HepG2 (cell line): ENCODE measurements around the gene IQCK. TPM values are rescaled to one million over a fixed set of nuclear protein-coding genes. Genes with fewer than 3 reads are reported as not detected.
A peak's percentile ranks its signal among the peaks of the same experiment; 100 is the strongest.

Experiments used
- CEBPB ChIP-seq: IDR thresholded peaks from 2 replicates; pipeline ENCODE4 v1.6.1; 2011; ENCODE audit warnings: low read depth, low read length, improper control_type of control experiment, borderline replicate concordance
- HOXD1 ChIP-seq: sonication (generic); formaldehyde crosslinking; IDR thresholded peaks from 2 replicates; pipeline ENCODE4 v1.5.0; 2020; ENCODE audit warnings: missing genetic modification reagents
- KDM1A ChIP-seq: IDR thresholded peaks from 2 replicates; pipeline ENCODE4 v1.6.1; 2016; ENCODE audit warnings: missing compliant biosample characterization
- KDM5A ChIP-seq: fragments of 200-600 bp; sonication (generic); IDR thresholded peaks from 2 replicates; pipeline ENCODE4 v1.7.0; 2018; ENCODE audit warnings: antibody characterized with exemption, mild to moderate bottlenecking, low read length, borderline replicate concordance
- KMT2A ChIP-seq: sonication (generic); formaldehyde crosslinking; IDR thresholded peaks from 2 replicates; pipeline ENCODE4 v1.4.0; 2020; ENCODE audit warnings: missing genetic modification reagents
- MED13 ChIP-seq: sonication (generic); formaldehyde crosslinking; IDR thresholded peaks from 2 replicates; pipeline ENCODE4 v1.5.0; 2020; ENCODE audit warnings: missing genetic modification reagents
- MTA3 ChIP-seq: sonication (generic); formaldehyde crosslinking; IDR thresholded peaks from 2 replicates; pipeline ENCODE4 v1.4.0; 2020; ENCODE audit warnings: missing genetic modification reagents
- NR2F6 ChIP-seq, 2 experiments: IDR thresholded peaks; 2 replicates each; pipeline ENCODE4 v1.6.1; 2016; ENCODE audit warnings: antibody characterized with exemption in 1 of 2, mild to moderate bottlenecking in 1 of 2
- SKI ChIP-seq: fragments of 450-650 bp; IDR thresholded peaks from one replicate; pipeline ENCODE4 v1.6.1; 2018; ENCODE audit warnings: mild to moderate bottlenecking; ENCODE audit not compliant: partially characterized antibody
- SOX13 ChIP-seq, 3 experiments: fragments of 450-650 bp in 1 of 3; sonication (generic) in 1 of 3; formaldehyde crosslinking in 1 of 3; IDR thresholded peaks in 2 of 3; conservative IDR thresholded peaks in 1 of 3; 2 replicates each; pipeline versions ENCODE4 v1.5.0 to v1.6.1; 2016 to 2020; ENCODE audit warnings: antibody characterized with exemption in 1 of 3, mild to moderate bottlenecking in 1 of 3, missing compliant biosample characterization in 1 of 3, missing genetic modification reagents in 1 of 3, moderate library complexity in 1 of 3
- ZIK1 ChIP-seq: sonication (generic); formaldehyde crosslinking; IDR thresholded peaks from 2 replicates; pipeline ENCODE4 v1.5.0; 2020; ENCODE audit warnings: mild to moderate bottlenecking, low read depth, missing genetic modification reagents, borderline replicate concordance
- ZNF10 ChIP-seq: sonication (generic); formaldehyde crosslinking; IDR thresholded peaks from 2 replicates; pipeline ENCODE4 v1.4.0; 2020; ENCODE audit warnings: mild to moderate bottlenecking, low read depth, missing genetic modification reagents, borderline replicate concordance
- ZNF326 ChIP-seq: sonication (generic); formaldehyde crosslinking; IDR thresholded peaks from 2 replicates; pipeline ENCODE4 v1.4.0; 2020; ENCODE audit warnings: missing genetic modification reagents, borderline replicate concordance
- ZNF383 ChIP-seq: sonication (generic); formaldehyde crosslinking; IDR thresholded peaks from 2 replicates; pipeline ENCODE4 v1.4.0; 2020; ENCODE audit warnings: missing genetic modification reagents, mild to moderate bottlenecking, borderline replicate concordance
- ZNF790 ChIP-seq: sonication (generic); formaldehyde crosslinking; IDR thresholded peaks from 2 replicates; pipeline ENCODE4 v1.8.0; 2022; ENCODE audit warnings: missing genetic modification reagents, mild to moderate bottlenecking, borderline replicate concordance
- ZSCAN12 ChIP-seq: sonication (generic); formaldehyde crosslinking; IDR thresholded peaks from 2 replicates; pipeline ENCODE4 v1.9.0; 2021; ENCODE audit warnings: mild to moderate bottlenecking, missing genetic modification reagents
- ZSCAN31 ChIP-seq: sonication (generic); formaldehyde crosslinking; IDR thresholded peaks from 2 replicates; pipeline ENCODE4 v1.5.0; 2020; ENCODE audit warnings: low read depth, mild to moderate bottlenecking, missing genetic modification reagents
- polyA plus RNA-seq, 8 experiments: library from polyadenylated mRNA; depleted of rRNA in 3 of 8; stranded (reverse) in 7 of 8; unstranded in 1 of 8; fragments of >200 nt; fragmentation: Illumina TruSeq in 4 of 8; extraction: Trizol in 4 of 8; gene quantifications; 2 replicates each; pipeline versions ENCODE4 v1.2.1 to v1.2.3, GENCODE V29; 2011 to 2016; ENCODE audit warnings: low read depth in 4 of 8, missing spikeins in 1 of 8, mixed read lengths in 1 of 8; ENCODE audit not compliant: insufficient read depth in 1 of 8
- total RNA-seq, 5 experiments: library from RNA; depleted of rRNA; stranded (reverse); fragments of >200 nt; fragmentation: Illumina TruSeq; extraction: Trizol; gene quantifications; 2 replicates each; pipeline ENCODE4 v1.2.3, GENCODE V29; 2016; ENCODE audit warnings: low read depth in 1 of 5
- TF ChIP-seq, protein P1 (sequence below): sonication (generic); formaldehyde crosslinking; IDR thresholded peaks from 2 replicates; pipeline ENCODE4 v1.5.0; 2020; ENCODE audit warnings: missing genetic modification reagents
- TF ChIP-seq, protein P2 (sequence below): sonication (generic); formaldehyde crosslinking; conservative IDR thresholded peaks from 2 replicates; pipeline ENCODE4 v1.4.0; 2020; ENCODE audit warnings: missing genetic modification reagents
- TF ChIP-seq, protein P3 (sequence below): sonication (generic); formaldehyde crosslinking; IDR thresholded peaks from 2 replicates; pipeline ENCODE4 v1.4.0; 2020; ENCODE audit warnings: missing genetic modification reagents
- TF ChIP-seq, protein P4 (sequence below): sonication (generic); formaldehyde crosslinking; IDR thresholded peaks from 2 replicates; pipeline ENCODE4 v1.5.0; 2020; ENCODE audit warnings: mild to moderate bottlenecking, missing genetic modification reagents
- TF ChIP-seq, protein P5 (sequence below): IDR thresholded peaks from 2 replicates; pipeline ENCODE4 v1.6.1; 2016; ENCODE audit warnings: low read depth, control low read depth

Gene IQCK
- total and polyA plus RNA-seq, 2 of the 13 experiments (the other 11 are each of a cell fraction or from before 2014, with no cell fraction given): 5.1 to 7.3 TPM

DNA sequence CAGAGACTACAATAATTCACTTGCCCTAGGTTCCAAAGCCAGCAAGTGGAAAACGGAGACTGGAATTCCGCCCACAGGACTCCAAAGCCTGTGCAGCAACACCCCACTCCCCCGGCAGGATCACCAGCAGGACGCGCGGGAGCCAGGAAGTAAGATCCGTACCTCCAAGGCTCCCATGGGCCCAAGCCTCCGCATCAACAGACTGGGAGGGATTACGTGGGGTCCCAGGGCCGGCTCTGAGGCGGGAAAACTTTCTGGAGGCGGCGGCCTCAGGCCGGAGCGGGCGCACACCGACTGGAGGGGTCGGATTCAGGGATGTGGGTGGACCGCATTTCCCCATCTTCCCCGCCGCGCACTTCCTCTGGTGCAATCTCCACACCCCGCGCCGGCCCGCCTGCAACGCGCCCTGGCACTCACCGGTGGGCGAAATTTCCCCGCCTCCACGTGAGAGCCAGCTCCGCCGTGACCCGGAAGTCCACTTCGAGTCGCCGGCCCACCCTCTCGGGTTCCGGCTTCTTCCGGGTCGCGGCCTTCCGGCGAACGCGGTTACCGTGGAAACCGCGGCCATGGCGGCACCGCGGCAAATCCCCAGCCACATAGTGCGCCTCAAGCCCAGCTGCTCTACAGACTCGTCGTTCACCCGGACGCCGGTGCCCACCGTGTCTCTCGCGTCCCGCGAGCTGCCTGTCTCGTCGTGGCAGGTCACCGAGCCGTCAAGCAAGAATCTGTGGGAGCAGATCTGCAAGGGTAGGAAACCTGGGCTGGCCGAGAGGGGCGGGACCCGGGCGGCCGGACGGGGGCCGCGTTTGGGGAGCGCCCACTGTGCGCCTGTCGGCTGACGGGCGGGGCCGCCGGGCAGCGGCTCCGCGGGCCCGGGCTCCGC lies at the start of gene IQCK, which contains the start of gene KNOP1 (continued):
- TF ChIP-seq, protein P1, sequence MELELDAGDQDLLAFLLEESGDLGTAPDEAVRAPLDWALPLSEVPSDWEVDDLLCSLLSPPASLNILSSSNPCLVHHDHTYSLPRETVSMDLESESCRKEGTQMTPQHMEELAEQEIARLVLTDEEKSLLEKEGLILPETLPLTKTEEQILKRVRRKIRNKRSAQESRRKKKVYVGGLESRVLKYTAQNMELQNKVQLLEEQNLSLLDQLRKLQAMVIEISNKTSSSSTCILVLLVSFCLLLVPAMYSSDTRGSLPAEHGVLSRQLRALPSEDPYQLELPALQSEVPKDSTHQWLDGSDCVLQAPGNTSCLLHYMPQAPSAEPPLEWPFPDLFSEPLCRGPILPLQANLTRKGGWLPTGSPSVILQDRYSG (CRISPR knock-in tag): peak; percentile 82
- TF ChIP-seq SKI: peak; percentile 61
- peak; percentile 48; the same call in 1 of the 2 replicates for TF ChIP-seq CEBPB
- TF ChIP-seq SOX13 (IDR thresholded peaks at IDR 0.05): no peak
- no peak; a peak in 1 of 4 replicates for TF ChIP-seq SOX13 (CRISPR knock-in tag; conservative IDR thresholded peaks at IDR 0.05 in 1 of 2, IDR thresholded peaks at IDR 0.05 in 1 of 2)
- TF ChIP-seq MTA3 (CRISPR knock-in tag): no peak; the same call in 1 of the 2 replicates
- TF ChIP-seq ZSCAN31 (CRISPR knock-in tag): peak; percentile 90
- TF ChIP-seq, protein P2, sequence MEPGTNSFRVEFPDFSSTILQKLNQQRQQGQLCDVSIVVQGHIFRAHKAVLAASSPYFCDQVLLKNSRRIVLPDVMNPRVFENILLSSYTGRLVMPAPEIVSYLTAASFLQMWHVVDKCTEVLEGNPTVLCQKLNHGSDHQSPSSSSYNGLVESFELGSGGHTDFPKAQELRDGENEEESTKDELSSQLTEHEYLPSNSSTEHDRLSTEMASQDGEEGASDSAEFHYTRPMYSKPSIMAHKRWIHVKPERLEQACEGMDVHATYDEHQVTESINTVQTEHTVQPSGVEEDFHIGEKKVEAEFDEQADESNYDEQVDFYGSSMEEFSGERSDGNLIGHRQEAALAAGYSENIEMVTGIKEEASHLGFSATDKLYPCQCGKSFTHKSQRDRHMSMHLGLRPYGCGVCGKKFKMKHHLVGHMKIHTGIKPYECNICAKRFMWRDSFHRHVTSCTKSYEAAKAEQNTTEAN (CRISPR knock-in tag): peak; percentile 79; the same call in 1 of the 2 replicates
- TF ChIP-seq ZSCAN12 (CRISPR knock-in tag): no peak
- 0 out of 2 replicates have a peak, but pooled peaks have one; percentile 33 for TF ChIP-seq HOXD1 (CRISPR knock-in tag)
- peak; percentile 98 for TF ChIP-seq KMT2A (CRISPR knock-in tag)
- no peak for TF ChIP-seq KDM1A (CRISPR knock-in tag)
- TF ChIP-seq, protein P3, sequence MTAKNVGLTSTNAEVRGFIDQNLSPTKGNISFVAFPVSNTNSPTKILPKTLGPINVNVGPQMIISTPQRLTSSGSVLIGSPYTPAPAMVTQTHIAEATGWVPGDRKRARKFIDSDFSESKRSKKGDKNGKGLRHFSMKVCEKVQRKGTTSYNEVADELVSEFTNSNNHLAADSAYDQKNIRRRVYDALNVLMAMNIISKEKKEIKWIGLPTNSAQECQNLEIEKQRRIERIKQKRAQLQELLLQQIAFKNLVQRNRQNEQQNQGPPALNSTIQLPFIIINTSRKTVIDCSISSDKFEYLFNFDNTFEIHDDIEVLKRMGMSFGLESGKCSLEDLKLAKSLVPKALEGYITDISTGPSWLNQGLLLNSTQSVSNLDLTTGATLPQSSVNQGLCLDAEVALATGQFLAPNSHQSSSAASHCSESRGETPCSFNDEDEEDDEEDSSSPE (CRISPR knock-in tag): peak; percentile 96
- 0 out of 2 replicates have a peak, but pooled peaks have one; percentile 60 for TF ChIP-seq ZNF790
- no peak for TF ChIP-seq ZNF326
- peak; percentile 92 for TF ChIP-seq KDM5A
- TF ChIP-seq ZNF10 (CRISPR knock-in tag): 0 out of 2 replicates have a peak, but pooled peaks have one; percentile 25
- no peak for TF ChIP-seq NR2F6 (IDR thresholded peaks at IDR 0.05)
- peak; percentile 56 for TF ChIP-seq NR2F6 (CRISPR knock-in tag; IDR thresholded peaks at IDR 0.05)
- TF ChIP-seq, protein P4, sequence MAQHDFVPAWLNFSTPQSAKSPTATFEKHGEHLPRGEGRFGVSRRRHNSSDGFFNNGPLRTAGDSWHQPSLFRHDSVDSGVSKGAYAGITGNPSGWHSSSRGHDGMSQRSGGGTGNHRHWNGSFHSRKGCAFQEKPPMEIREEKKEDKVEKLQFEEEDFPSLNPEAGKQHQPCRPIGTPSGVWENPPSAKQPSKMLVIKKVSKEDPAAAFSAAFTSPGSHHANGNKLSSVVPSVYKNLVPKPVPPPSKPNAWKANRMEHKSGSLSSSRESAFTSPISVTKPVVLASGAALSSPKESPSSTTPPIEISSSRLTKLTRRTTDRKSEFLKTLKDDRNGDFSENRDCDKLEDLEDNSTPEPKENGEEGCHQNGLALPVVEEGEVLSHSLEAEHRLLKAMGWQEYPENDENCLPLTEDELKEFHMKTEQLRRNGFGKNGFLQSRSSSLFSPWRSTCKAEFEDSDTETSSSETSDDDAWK: no peak
- TF ChIP-seq MED13 (CRISPR knock-in tag): peak; percentile 95
- TF ChIP-seq, protein P5, sequence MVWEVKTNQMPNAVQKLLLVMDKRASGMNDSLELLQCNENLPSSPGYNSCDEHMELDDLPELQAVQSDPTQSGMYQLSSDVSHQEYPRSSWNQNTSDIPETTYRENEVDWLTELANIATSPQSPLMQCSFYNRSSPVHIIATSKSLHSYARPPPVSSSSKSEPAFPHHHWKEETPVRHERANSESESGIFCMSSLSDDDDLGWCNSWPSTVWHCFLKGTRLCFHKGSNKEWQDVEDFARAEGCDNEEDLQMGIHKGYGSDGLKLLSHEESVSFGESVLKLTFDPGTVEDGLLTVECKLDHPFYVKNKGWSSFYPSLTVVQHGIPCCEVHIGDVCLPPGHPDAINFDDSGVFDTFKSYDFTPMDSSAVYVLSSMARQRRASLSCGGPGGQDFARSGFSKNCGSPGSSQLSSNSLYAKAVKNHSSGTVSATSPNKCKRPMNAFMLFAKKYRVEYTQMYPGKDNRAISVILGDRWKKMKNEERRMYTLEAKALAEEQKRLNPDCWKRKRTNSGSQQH: peak; percentile 84
- peak; percentile 99; the same call in 1 of the 2 replicates for TF ChIP-seq ZNF383
- TF ChIP-seq ZIK1 (CRISPR knock-in tag): peak; percentile 98
